Lower lobe of right lung (tissue), 2 donors: Measurements from ENCODE around the gene CELF1. TPM values are rescaled to one million over a fixed set of nuclear protein-coding genes. Genes with fewer than 3 reads are reported as not detected.
A peak's percentile ranks its signal among the peaks of the same experiment; 100 is the strongest.

Experiments used
- ATAC-seq, 2 donors: fragments of 200-7000 bp; cut with Tn5 transposase; one replicate each; pipeline ENCODE4 v1.9.1; 2020 to 2022; ENCODE audit warnings: mild to moderate bottlenecking in 2 of 2, moderate library complexity in 2 of 2
- DNase-seq: peaks from one replicate; pipeline ENCODE4 v3.0.0-alpha.2; 2020
- H3K27ac ChIP-seq: fragments of 200-600 bp; one replicate; pipeline ENCODE4 v1.8.0; 2022
- H3K27me3 ChIP-seq: fragments of 200-600 bp; one replicate; pipeline ENCODE4 v1.8.0; 2022; ENCODE audit warnings: low read depth
- H3K36me3 ChIP-seq: fragments of 200-600 bp; one replicate; pipeline ENCODE4 v1.8.0; 2022; ENCODE audit warnings: mild to moderate bottlenecking
- H3K4me1 ChIP-seq: fragments of 200-600 bp; one replicate; pipeline ENCODE4 v1.8.0; 2022
- H3K4me3 ChIP-seq: fragments of 200-600 bp; one replicate; pipeline ENCODE4 v1.8.0; 2022; ENCODE audit warnings: mild to moderate bottlenecking
- H3K9me3 ChIP-seq: fragments of 200-600 bp; one replicate; pipeline ENCODE4 v1.8.0; 2022
- intact Hi-C: fragments of 100-400 bp; cut with DNase I; formaldehyde crosslinking; loops from one replicate; pipeline ENCODE4 v1.11.0; 2022
- total RNA-seq: library from RNA; stranded (reverse); fragmentation: NEBNext Ultra II Directional; extraction: Animal tissue kit (Norgen Biotek cat#: 25700); gene quantifications from one replicate; pipeline ENCODE4 v1.2.1, GENCODE V29; 2021
- TF ChIP-seq, protein P1 (sequence below): fragments of 200-600 bp; IDR thresholded peaks from one replicate; pipeline ENCODE4 v1.8.0; 2022; ENCODE audit warnings: antibody characterized with exemption, mild to moderate bottlenecking
- donor health status: DM: no; HTN: yes; CAD: no; lungs with severe emphysema.

Gene CELF1
- total RNA-seq, 1 donor from 2014 or later: 105 TPM

DNA sequence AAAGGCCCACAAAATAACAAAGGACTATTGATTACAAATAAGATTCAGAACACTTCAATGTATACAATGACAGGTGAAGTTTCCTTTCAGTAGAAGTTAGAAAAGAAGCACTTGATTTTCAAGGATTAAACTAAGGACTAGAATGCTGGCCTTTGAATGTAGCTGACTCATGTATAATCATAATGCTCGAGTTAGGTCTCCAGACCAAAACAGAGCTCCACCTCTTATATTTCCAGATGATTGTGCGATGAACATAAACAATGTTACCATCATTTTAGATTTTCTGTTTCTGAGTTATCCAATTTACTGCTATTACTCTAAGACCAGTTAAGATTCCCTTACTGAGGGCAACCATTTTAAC, 63.6 kb downstream of the CELF1 start:
- H3K36me3 ChIP-seq: peaks cover 53% of the 10 kb centered on the region
- no peak for ATAC-seq
- intact Hi-C loops: no loop called here
- no peaks in the 10 kb centered on the region for H3K27me3 ChIP-seq
- peaks cover 29% of the 10 kb centered on the region for H3K4me1 ChIP-seq
- no peak for DNase-seq
- peak overlapping the region; percentile 44 for H3K27ac ChIP-seq
- TF ChIP-seq, protein P1, sequence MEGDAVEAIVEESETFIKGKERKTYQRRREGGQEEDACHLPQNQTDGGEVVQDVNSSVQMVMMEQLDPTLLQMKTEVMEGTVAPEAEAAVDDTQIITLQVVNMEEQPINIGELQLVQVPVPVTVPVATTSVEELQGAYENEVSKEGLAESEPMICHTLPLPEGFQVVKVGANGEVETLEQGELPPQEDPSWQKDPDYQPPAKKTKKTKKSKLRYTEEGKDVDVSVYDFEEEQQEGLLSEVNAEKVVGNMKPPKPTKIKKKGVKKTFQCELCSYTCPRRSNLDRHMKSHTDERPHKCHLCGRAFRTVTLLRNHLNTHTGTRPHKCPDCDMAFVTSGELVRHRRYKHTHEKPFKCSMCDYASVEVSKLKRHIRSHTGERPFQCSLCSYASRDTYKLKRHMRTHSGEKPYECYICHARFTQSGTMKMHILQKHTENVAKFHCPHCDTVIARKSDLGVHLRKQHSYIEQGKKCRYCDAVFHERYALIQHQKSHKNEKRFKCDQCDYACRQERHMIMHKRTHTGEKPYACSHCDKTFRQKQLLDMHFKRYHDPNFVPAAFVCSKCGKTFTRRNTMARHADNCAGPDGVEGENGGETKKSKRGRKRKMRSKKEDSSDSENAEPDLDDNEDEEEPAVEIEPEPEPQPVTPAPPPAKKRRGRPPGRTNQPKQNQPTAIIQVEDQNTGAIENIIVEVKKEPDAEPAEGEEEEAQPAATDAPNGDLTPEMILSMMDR: no peak
- no peaks in the 10 kb centered on the region for H3K9me3 ChIP-seq
- no peak overlapping the region for H3K4me3 ChIP-seq

DNA sequence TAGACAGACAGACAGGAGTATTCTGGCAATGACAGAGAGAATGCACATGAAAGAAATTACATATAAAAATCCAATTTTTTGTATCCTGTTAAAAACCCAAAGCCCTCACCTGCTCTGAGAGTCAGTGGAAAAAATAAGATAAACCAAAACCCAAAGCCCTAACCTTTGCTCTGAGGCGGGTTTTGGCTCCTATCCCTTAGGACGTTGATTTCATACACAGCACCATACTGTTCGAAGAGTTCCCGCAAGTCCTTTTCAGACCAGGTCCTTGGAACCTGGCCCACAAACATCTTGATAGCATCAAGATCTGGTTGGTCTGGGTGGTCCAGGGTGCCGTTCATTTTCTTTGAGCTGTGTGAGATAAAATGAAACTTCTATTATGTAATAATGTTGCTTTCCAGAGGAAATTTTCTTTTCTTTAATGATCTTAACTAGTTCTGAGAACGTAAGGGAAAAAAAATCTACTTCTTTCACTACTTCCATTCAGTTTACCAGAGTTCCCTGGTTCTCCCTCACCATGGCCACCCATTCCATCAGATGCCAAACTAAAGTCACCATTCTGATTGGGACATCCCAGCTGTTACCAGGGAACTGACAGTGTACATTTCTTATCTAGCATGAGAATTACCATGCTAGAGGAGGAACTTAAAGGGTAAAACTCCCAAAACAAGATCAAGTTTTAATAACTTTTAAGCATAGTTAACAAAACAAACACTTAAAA, 64.1 kb downstream of the CELF1 start:
- intact Hi-C loops: no loop called here

DNA sequence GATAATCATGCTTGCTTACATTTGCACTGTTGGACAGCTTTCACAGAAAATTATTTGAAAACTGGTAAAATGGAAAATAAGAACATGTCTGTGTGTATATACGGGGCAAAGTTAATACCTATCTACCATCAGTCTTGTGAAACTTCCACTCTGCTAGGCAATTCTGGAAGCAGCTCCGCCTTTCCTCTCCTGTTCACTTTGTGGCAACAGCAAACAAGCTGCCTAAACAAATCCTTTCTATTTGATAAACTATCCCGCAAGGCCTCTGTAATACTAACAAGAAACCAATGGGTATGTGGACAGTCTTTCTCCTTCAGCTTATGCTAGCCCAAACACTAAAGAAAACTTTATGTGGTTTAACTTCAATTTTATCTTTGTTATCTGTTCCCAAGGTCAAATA, 64.8 kb downstream of the CELF1 start:
- peaks cover 31% of the 10 kb centered on the region for H3K4me1 ChIP-seq
- intact Hi-C loops: no loop called here
- DNase-seq: no peak
- ATAC-seq: peak in 1 of 2 donors; percentile 65
- TF ChIP-seq, protein P1: no peak
- no peak overlapping the region for H3K4me3 ChIP-seq
- peaks cover 64% of the 10 kb centered on the region for H3K36me3 ChIP-seq
- H3K27me3 ChIP-seq: no peaks in the 10 kb centered on the region
- H3K27ac ChIP-seq: peak overlapping the region; percentile 44
- no peaks in the 10 kb centered on the region for H3K9me3 ChIP-seq

More for the DNA sequence above, 64.1 kb downstream of the CELF1 start:
- Histone ChIP-seq H3K4me1 (peaks cover 31% of the 10 kb centered on the region), H3K27ac (peak overlapping the region; percentile 44), H3K4me3 (no peak overlapping the region), H3K27me3 (no peaks in the 10 kb centered on the region), H3K36me3 (peaks cover 56% of the 10 kb centered on the region), H3K9me3 (no peaks in the 10 kb centered on the region)
- DNase-seq (no peak), ATAC-seq (peak in 1 of 2 donors; percentile 28)
- TF ChIP-seq, protein P1: no peak

DNA sequence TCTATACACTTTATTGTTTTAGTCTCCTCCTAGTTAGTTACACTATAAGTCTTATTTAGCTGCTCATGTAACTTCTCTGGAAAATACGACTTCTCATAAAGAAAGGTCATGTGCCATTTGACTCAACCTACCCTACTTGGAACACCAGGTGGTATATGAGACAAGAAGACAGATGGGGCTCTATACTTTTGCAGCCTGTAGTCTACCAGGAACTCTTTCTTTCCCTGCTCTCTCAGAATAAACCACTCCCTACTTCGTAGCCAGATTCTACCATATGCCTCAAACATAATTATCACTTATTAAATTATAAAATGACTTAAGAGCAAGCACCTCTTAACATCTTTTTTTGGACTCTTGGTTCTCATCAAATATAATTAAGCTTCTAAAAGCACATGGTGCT, 65.5 kb downstream of the CELF1 start:
- no peaks in the 10 kb centered on the region for H3K27me3 ChIP-seq
- no peaks in the 10 kb centered on the region for H3K9me3 ChIP-seq
- TF ChIP-seq, protein P1: no peak
- H3K4me1 ChIP-seq: peaks cover 31% of the 10 kb centered on the region
- peak overlapping the region; percentile 44 for H3K27ac ChIP-seq
- DNase-seq: no peak
- peaks cover 66% of the 10 kb centered on the region for H3K36me3 ChIP-seq
- no peak for ATAC-seq
- no peak overlapping the region for H3K4me3 ChIP-seq
- intact Hi-C loops: no loop called here

DNA sequence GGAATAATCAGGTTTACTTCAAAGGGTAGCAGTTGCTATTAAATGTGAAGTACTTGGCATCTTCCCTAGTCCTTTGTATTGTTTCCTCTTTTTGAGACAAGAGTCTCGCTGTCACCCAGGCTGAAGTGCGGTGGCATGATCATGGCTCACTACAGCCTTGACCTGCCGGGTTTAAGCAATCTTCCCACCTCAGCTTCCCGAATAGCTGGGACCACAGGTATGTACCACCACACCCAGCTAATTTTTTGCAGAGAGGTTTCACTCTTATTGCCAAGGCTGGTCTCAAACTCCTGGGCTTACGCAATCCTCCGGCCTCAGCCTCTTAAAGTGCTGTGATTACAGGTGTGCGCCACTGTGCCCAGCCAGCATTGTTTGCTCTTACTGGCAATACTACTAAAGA, 67.8 kb downstream of the CELF1 start:
- H3K27ac ChIP-seq: peak overlapping the region; percentile 12
- peak; percentile 91 to 97 for ATAC-seq
- no peaks in the 10 kb centered on the region for H3K27me3 ChIP-seq
- H3K4me1 ChIP-seq: peaks cover 31% of the 10 kb centered on the region
- peak; percentile 87 for DNase-seq
- TF ChIP-seq, protein P1: no peak
- no peak overlapping the region for H3K4me3 ChIP-seq
- intact Hi-C loops: no loop called here
- no peaks in the 10 kb centered on the region for H3K9me3 ChIP-seq
- peaks cover 84% of the 10 kb centered on the region for H3K36me3 ChIP-seq
